GM12892 (cell line): Measurements from ENCODE around the gene CLMN.

ENCODE experiments used
- POLR2A ChIP-seq: IDR thresholded peaks from 2 replicates; pipeline ENCODE4 v1.6.1; 2011; ENCODE audit warnings: low read depth, low read length, control low read depth
- POLR2AphosphoS5 ChIP-seq: IDR thresholded peaks from 2 replicates; pipeline ENCODE4 v1.6.1; 2011; ENCODE audit warnings: low read depth, low read length, control low read depth
- TAF1 ChIP-seq: IDR thresholded peaks from 2 replicates; pipeline ENCODE4 v1.6.1; 2011; ENCODE audit warnings: low read depth, mild to moderate bottlenecking, control low read depth, low read length, borderline replicate concordance

DNA sequence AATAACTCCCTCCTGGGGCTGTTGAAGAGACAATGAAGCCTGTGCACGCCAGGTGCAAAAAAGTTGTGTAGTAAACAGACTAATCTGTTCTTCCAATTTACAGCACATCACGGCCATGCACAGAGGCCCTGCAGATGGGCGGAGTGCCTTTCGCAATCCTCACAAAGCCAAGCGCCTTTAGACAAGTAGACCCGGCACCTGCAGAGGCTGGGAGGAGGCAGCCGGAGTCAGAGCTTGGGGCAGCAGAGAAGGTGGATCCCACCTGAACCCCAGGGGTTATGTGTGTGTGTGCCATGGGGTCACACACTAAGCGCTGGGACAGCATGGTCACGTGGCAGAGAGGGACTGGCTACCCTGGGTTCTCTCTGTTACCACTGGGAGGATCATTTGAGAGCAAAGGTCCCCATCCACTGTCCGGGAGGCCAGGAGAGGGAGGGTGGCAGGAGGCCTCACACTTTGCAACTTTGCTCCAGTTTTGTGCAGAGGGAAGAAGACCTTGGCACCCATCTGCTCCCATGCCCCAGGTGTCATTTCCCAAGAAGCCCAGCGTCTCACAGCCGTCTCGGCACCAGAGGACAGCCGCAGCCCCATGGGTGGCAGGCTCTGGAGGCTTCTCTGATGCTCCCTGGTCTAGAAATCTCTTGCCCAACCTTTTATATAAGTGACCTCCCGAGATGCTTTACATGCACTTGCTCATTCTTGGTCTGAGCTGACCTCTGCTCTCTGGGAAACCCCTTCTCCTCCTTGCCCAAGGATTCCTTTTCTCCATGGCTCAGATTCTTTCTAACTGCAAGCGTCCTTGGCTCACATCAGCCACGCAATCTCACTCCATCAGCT is 82.4 kb downstream of the CLMN start:
- TF ChIP-seq POLR2A (no peak), TAF1 (no peak), POLR2AphosphoS5 (no peak)
